Liver (tissue), 9 donors: ENCODE data around the gene TMEM141. TPM values are rescaled to one million over a fixed set of nuclear protein-coding genes. Genes with fewer than 3 reads are reported as not detected.

Source experiments
- DNase-seq: peaks from one replicate; pipeline ENCODE4 v3.0.0-alpha.2; 2017; ENCODE audit warnings: low spot score
- H3K27ac ChIP-seq, 2 donors: one replicate each; pipeline ENCODE4 v1.7.0; 2013; ENCODE audit warnings: inconsistent platforms in 2 of 2, low read length in 2 of 2, control low read depth in 1 of 2, low read depth in 1 of 2, mild to moderate bottlenecking in 1 of 2
- H3K27me3 ChIP-seq, 4 donors: one replicate each; pipeline versions ENCODE4 v1.6.1 to v1.7.0; 2013; ENCODE audit warnings: low read length in 3 of 4, inconsistent platforms in 1 of 4, mild to moderate bottlenecking in 1 of 4, moderate library complexity in 1 of 4; ENCODE audit not compliant: control insufficient read depth in 4 of 4, insufficient read depth in 4 of 4
- H3K36me3 ChIP-seq, 4 donors: one replicate each; pipeline versions ENCODE4 v1.6.1 to v1.7.0; 2013; ENCODE audit warnings: low read length in 3 of 4, mild to moderate bottlenecking in 3 of 4, low read depth in 1 of 4, moderate library complexity in 1 of 4; ENCODE audit not compliant: control insufficient read depth in 4 of 4, insufficient read depth in 3 of 4
- H3K4me1 ChIP-seq, 4 donors: one replicate each; pipeline versions ENCODE4 v1.6.1 to v1.7.0; 2013; ENCODE audit warnings: low read length in 3 of 4, mild to moderate bottlenecking in 3 of 4, moderate library complexity in 1 of 4; ENCODE audit not compliant: control insufficient read depth in 4 of 4, insufficient read depth in 4 of 4
- H3K4me3 ChIP-seq, 3 donors: one replicate each; pipeline versions ENCODE4 v1.6.1 to v1.7.0; 2013; ENCODE audit warnings: low read length in 3 of 3, control low read depth in 1 of 3, low read depth in 1 of 3, mild to moderate bottlenecking in 1 of 3
- H3K9ac ChIP-seq, 2 donors: one replicate each; pipeline ENCODE4 v1.7.0; 2013; ENCODE audit warnings: low read length in 2 of 2, mild to moderate bottlenecking in 2 of 2, moderate library complexity in 2 of 2, control low read depth in 1 of 2, low read depth in 1 of 2
- H3K9me3 ChIP-seq, 4 donors: one replicate each; pipeline versions ENCODE4 v1.6.1 to v1.7.0; 2013; ENCODE audit warnings: low read length in 3 of 4; ENCODE audit not compliant: control insufficient read depth in 4 of 4
- CTCF ChIP-seq: fragments of 150-350 bp; IDR thresholded peaks from 2 replicates; pipeline ENCODE4 v1.5.1; 2017; ENCODE audit warnings: improper control_type of control experiment, low read depth, low read length; ENCODE audit not compliant: missing input control
- EGR1 ChIP-seq, 2 donors: IDR thresholded peaks; 2 replicates each; pipeline ENCODE4 v1.6.1; 2016 to 2018; ENCODE audit warnings: antibody characterized with exemption in 2 of 2, low read depth in 2 of 2
- FOXA1 ChIP-seq: IDR thresholded peaks from 2 replicates; pipeline ENCODE4 v1.6.1; 2016; ENCODE audit warnings: antibody characterized with exemption
- GABPA ChIP-seq, 2 donors: IDR thresholded peaks in 1 of 2; conservative IDR thresholded peaks in 1 of 2; 2 replicates each; pipeline ENCODE4 v1.6.1; 2016; ENCODE audit warnings: antibody characterized with exemption in 2 of 2, mild to moderate bottlenecking in 1 of 2, moderate library complexity in 1 of 2
- HNF4A ChIP-seq, 2 donors: conservative IDR thresholded peaks; 2 replicates each; pipeline ENCODE4 v1.6.1; 2016; ENCODE audit warnings: antibody characterized with exemption in 2 of 2, mild to moderate bottlenecking in 2 of 2
- HNF4G ChIP-seq: IDR thresholded peaks from 2 replicates; pipeline ENCODE4 v1.6.1; 2016; ENCODE audit warnings: antibody characterized with exemption
- JUND ChIP-seq, 2 donors: IDR thresholded peaks; 2 replicates each; pipeline ENCODE4 v1.6.1; 2016; ENCODE audit warnings: antibody characterized with exemption in 2 of 2
- MAX ChIP-seq: IDR thresholded peaks from 2 replicates; pipeline ENCODE4 v1.6.1; 2016; ENCODE audit warnings: antibody characterized with exemption
- NR2F2 ChIP-seq: IDR thresholded peaks from 2 replicates; pipeline ENCODE4 v1.6.1; 2016; ENCODE audit warnings: antibody characterized with exemption
- RAD21 ChIP-seq, 2 donors: IDR thresholded peaks; 2 replicates each; pipeline ENCODE4 v1.6.1; 2016; ENCODE audit warnings: antibody characterized with exemption in 2 of 2, mild to moderate bottlenecking in 2 of 2
- REST ChIP-seq: IDR thresholded peaks from 2 replicates; pipeline ENCODE4 v1.6.1; 2016; ENCODE audit warnings: antibody characterized with exemption, mild to moderate bottlenecking
- RXRA ChIP-seq, 2 donors: IDR thresholded peaks; 2 replicates each; pipeline ENCODE4 v1.6.1; 2017 to 2018; ENCODE audit warnings: antibody characterized with exemption in 2 of 2, mild to moderate bottlenecking in 1 of 2
- SP1 ChIP-seq: IDR thresholded peaks from 2 replicates; pipeline ENCODE4 v1.6.1; 2018; ENCODE audit warnings: antibody characterized with exemption, mild to moderate bottlenecking
- TAF1 ChIP-seq: conservative IDR thresholded peaks from 2 replicates; pipeline ENCODE4 v1.6.1; 2016; ENCODE audit warnings: antibody characterized with exemption, mild to moderate bottlenecking
- YY1 ChIP-seq: IDR thresholded peaks from 2 replicates; pipeline ENCODE4 v1.6.1; 2016; ENCODE audit warnings: antibody characterized with exemption, mild to moderate bottlenecking
- WGBS: extraction: QIAGEN DNeasy Blood & Tissue Kit; methylation state at CpG from one replicate; pipeline ENCODE4 v1.1.7; 2013; 5-methylcytosine and 5-hydroxymethylcytosine counted together
- polyA plus RNA-seq, 2 donors: library from polyadenylated mRNA; stranded (reverse) in 1 of 2; unstranded in 1 of 2; fragments of 200-250 nt in 1 of 2; fragments of >200 nt in 1 of 2; fragmentation: Nextera tagmentation in 1 of 2; extraction: Ambion mirVana in 1 of 2; gene quantifications; one replicate each; pipeline versions ENCODE4 v1.2.1 to v1.2.3, GENCODE V29; 2013 to 2015
- total RNA-seq, 2 donors: library from RNA; depleted of rRNA; stranded (reverse); fragments of >200 nt; gene quantifications; one replicate each; pipeline ENCODE4 v1.2.3, GENCODE V29; 2014
- TF ChIP-seq, protein P1 (sequence below): IDR thresholded peaks from 2 replicates; pipeline ENCODE4 v1.6.1; 2016; ENCODE audit warnings: antibody characterized with exemption
- donor health status: healthy.
- donor health status: healthy.
- donor health status: healthy.
- donor health status: healthy.
- donor health status: healthy.

Gene TMEM141
- total and polyA plus RNA-seq, 4 donors = 32.2 to 74.7 (median 66.2) TPM

DNA sequence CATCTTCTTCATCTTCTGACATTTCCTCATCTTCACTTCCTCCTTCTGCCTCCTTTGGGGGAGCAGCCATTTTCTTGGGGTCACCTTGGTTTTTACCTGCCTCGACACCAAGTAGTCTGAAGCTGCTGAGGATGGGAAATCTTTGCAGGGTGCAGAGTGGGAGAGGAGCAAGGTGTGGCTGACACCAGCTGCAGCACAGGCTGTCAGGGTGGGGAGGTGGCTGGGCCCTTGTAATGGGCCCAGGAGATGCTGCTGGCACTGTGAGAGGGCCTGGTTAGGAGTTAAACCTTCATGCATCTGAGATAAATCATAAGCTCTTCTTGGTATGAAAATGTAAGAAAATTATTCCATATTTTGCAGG lies 24.3 kb downstream of the TMEM141 start:
- Histone ChIP-seq H3K4me1 (no peaks in the 10 kb centered on the region), H3K27me3 (no peaks in the 10 kb centered on the region), H3K9me3 (no peaks in the 10 kb centered on the region), H3K4me3 (no peak overlapping the region), H3K9ac (no peak overlapping the region), H3K27ac (no peak overlapping the region), H3K36me3 (peaks cover 0 to 9% (median 3%) of the 10 kb centered on the region in 4 donors)
- TF ChIP-seq YY1 (no peak), RAD21 (IDR thresholded peaks at IDR 0.05) (no peak), SP1 (no peak), REST (no peak), MAX (no peak), NR2F2 (no peak), TAF1 (no peak)
- TF ChIP-seq, protein P1, sequence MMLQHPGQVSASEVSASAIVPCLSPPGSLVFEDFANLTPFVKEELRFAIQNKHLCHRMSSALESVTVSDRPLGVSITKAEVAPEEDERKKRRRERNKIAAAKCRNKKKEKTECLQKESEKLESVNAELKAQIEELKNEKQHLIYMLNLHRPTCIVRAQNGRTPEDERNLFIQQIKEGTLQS = no peak
- no peak for DNase-seq
- WGBS = 48% methylated on average over 1 of the region's 1 CpG

DNA sequence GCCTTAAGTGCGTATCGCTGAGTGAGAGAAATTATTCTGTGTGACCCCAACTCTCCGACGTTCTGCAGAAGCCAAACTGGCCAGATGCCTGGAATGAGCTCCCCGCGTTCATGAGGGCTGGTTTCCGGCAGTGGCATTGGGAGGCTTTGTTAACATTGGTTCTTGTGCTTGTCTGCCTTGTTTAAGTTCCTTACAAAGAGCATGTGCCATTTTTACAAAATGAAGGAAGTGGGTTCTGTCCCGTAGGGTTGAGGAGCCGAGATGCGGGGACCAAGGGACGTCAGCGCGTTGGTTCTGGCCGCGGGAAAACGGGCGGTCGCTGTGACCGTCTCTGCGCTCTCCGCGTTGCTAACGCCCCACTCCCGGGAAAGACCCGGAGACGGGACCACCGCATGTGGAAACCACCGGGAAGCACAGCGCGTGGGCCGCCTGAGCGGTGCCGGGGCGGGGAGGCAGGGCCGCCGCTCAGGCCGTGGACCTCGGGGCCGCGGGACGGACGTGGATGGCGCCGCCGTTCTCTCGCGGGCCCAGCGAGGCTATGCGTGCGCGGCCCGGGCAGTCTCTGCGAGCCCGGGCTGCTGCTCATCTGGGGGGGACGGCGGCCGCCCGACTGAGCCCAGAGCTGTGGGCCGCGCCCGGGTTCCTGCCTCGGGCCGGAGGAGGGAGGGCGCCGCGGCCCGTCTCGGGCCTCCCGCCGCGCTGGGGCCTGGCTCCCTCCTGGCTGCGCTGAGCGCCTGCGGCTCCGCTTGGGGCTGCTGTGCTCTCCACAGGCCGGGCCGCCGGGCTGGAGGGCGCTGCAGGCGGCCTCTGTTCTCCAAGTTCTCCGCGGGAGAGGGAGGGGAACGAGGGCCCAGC lies 30.1 kb downstream of the TMEM141 start:
- H3K36me3 ChIP-seq = peaks cover 2 to 18% (median 9%) of the 10 kb centered on the region in 4 donors
- WGBS = 71% methylated on average over 83 of the region's 83 CpGs
- peak overlapping the region in 1 of 3 donors; percentile 7 for H3K4me3 ChIP-seq
- no peak overlapping the region for H3K9ac ChIP-seq
- no peak for TF ChIP-seq SP1
- no peak for TF ChIP-seq RAD21 (IDR thresholded peaks at IDR 0.05)
- TF ChIP-seq MAX = no peak
- TF ChIP-seq RXRA (IDR thresholded peaks at IDR 0.05) = no peak
- TF ChIP-seq, protein P1 = no peak
- no peak for TF ChIP-seq FOXA1
- TF ChIP-seq JUND (IDR thresholded peaks at IDR 0.05) = no peak
- no peak for TF ChIP-seq HNF4A (conservative IDR thresholded peaks at IDR 0.05)
- TF ChIP-seq HNF4G = no peak
- TF ChIP-seq NR2F2 = no peak
- TF ChIP-seq CTCF = no peak
- TF ChIP-seq REST = no peak
- TF ChIP-seq YY1 = no peak
- TF ChIP-seq GABPA (IDR thresholded peaks at IDR 0.05 in 1 of 2, conservative IDR thresholded peaks at IDR 0.05 in 1 of 2) = no peak
- TF ChIP-seq EGR1 (IDR thresholded peaks at IDR 0.05; ENCODE audit: low read depth in 2 of 2) = no peak
- no peak for TF ChIP-seq TAF1
- H3K9me3 ChIP-seq = no peaks in the 10 kb centered on the region
- H3K4me1 ChIP-seq = no peaks in the 10 kb centered on the region
- no peak for DNase-seq
- no peaks in the 10 kb centered on the region for H3K27me3 ChIP-seq
- H3K27ac ChIP-seq = no peak overlapping the region
